Ascending aorta (tissue), 2 donors: ENCODE measurements around the gene CTTNBP2NL. TPM values are rescaled to one million over a fixed set of nuclear protein-coding genes. Genes with fewer than 3 reads are reported as not detected.
"Not testable (repeated sequence)": the region's sequence is repeated elsewhere in the genome, so short reads cannot be mapped to it uniquely, and the experiment has no call there.

Source experiments
- DNase-seq, 2 donors: peaks; one replicate each; pipeline ENCODE4 v3.0.0-alpha.2; 2019; ENCODE audit warnings: low spot score in 2 of 2
- H3K27ac ChIP-seq, 2 donors: fragments of 200-600 bp; sonication (generic); one replicate each; pipeline ENCODE4 v1.5.1; 2016 to 2017; ENCODE audit warnings: mild to moderate bottlenecking in 1 of 2
- H3K27me3 ChIP-seq: fragments of 200-600 bp; sonication (generic); one replicate; pipeline ENCODE4 v1.5.1; 2017
- H3K36me3 ChIP-seq, 2 donors: fragments of 200-600 bp; sonication (generic); one replicate each; pipeline ENCODE4 v1.5.1; 2016
- H3K4me1 ChIP-seq, 2 donors: fragments of 200-600 bp; sonication (generic); one replicate each; pipeline ENCODE4 v1.5.1; 2016 to 2017; ENCODE audit warnings: mild to moderate bottlenecking in 1 of 2
- H3K4me3 ChIP-seq, 2 donors: fragments of 200-600 bp; sonication (generic); one replicate each; pipeline ENCODE4 v1.5.1; 2016 to 2017; ENCODE audit warnings: mild to moderate bottlenecking in 1 of 2
- H3K9me3 ChIP-seq, 2 donors: fragments of 200-600 bp; sonication (generic); one replicate each; pipeline ENCODE4 v1.5.1; 2016
- intact Hi-C: fragments of 100-400 bp; cut with DNase I; formaldehyde crosslinking; loops from one replicate; pipeline ENCODE4 v1.15.1; 2023
- total RNA-seq: library from RNA; depleted of rRNA; stranded (reverse); fragments of >200 nt; gene quantifications from one replicate; pipeline ENCODE4 v1.1.0, GENCODE V29; 2016
- TF ChIP-seq, protein P1 (sequence below), 3 experiments: fragments of 200-600 bp in 2 of 3; fragments of 450-650 bp in 1 of 3; sonication (generic) in 2 of 3; IDR thresholded peaks; one replicate each; pipeline ENCODE4 v1.5.1; 2016 to 2019; ENCODE audit warnings: antibody characterized with exemption in 3 of 3, mild to moderate bottlenecking in 1 of 3, moderate library complexity in 1 of 3

Gene CTTNBP2NL
- total RNA-seq, 1 donor from 2014 or later = 13.0 TPM

DNA sequence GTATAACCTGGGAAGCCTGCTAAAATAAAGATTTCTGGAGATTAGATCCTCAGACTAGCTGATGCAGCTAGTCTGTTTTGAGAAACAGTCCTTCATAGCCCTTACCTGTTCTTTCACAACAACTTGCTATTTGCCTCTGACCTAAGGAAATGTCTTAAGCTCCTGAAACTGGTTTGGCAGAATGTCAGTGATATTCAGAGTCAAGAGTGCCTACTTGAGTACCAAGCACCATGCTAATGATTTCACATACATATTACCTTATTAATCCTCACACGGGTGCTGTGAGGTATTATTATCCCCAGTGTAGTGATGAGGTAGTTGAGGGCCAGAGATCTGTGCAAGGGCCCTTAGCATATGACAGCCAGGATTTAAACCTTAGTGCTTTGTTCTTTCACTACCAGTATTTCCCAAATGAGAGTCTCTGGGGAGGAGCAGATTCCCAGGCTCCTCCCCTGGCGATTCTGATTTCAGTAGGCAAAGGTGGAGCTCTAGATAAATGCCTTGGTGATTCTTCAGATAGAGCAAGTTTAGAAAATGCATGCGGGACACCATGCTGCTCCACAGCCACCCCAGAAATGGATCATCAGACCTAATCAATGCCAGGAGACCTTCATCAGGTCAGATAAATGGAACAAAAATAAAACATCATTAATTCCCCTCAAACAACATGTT, 65.3 kb downstream of the CTTNBP2NL start:
- Histone ChIP-seq H3K36me3 (peaks cover 21 to 24% of the 10 kb centered on the region in 2 donors), H3K27me3 (no peaks in the 10 kb centered on the region), H3K4me1 (peaks cover 0 to under 1% of the 10 kb centered on the region in 2 donors), H3K9me3 (no peaks in the 10 kb centered on the region), H3K4me3 (no peak overlapping the region), H3K27ac (peak overlapping the region in 1 of 2 donors; percentile 6)
- no peak for DNase-seq
- TF ChIP-seq, protein P1, sequence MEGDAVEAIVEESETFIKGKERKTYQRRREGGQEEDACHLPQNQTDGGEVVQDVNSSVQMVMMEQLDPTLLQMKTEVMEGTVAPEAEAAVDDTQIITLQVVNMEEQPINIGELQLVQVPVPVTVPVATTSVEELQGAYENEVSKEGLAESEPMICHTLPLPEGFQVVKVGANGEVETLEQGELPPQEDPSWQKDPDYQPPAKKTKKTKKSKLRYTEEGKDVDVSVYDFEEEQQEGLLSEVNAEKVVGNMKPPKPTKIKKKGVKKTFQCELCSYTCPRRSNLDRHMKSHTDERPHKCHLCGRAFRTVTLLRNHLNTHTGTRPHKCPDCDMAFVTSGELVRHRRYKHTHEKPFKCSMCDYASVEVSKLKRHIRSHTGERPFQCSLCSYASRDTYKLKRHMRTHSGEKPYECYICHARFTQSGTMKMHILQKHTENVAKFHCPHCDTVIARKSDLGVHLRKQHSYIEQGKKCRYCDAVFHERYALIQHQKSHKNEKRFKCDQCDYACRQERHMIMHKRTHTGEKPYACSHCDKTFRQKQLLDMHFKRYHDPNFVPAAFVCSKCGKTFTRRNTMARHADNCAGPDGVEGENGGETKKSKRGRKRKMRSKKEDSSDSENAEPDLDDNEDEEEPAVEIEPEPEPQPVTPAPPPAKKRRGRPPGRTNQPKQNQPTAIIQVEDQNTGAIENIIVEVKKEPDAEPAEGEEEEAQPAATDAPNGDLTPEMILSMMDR (IDR thresholded peaks at IDR 0.05) = no peak
- intact Hi-C loops = no loop called here

DNA sequence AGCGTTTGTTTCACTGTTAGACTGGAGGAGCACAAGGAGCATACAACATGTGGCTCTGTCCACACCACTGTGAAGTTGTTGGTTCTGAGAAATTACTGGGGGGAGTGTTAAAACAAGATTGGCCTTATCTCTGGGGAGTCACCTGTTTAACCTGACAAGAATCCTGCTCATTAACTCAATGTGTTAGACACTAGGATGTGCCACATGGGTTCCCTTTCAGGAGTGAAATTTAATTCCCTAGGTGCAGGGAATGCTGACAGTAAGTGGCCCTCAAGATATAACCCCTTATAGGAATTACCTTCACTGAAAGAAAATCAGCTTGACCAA, 66.9 kb downstream of the CTTNBP2NL start:
- TF ChIP-seq, protein P1 (IDR thresholded peaks at IDR 0.05) = no peak
- H3K4me1 ChIP-seq = peaks cover 5 to 7% of the 10 kb centered on the region in 2 donors
- no peak overlapping the region for H3K27ac ChIP-seq
- H3K4me3 ChIP-seq = no peak overlapping the region
- peaks cover 5 to 9% of the 10 kb centered on the region in 2 donors for H3K36me3 ChIP-seq
- DNase-seq = no peak
- H3K27me3 ChIP-seq = no peaks in the 10 kb centered on the region
- no peaks in the 10 kb centered on the region for H3K9me3 ChIP-seq
- intact Hi-C loops = no loop called here

DNA sequence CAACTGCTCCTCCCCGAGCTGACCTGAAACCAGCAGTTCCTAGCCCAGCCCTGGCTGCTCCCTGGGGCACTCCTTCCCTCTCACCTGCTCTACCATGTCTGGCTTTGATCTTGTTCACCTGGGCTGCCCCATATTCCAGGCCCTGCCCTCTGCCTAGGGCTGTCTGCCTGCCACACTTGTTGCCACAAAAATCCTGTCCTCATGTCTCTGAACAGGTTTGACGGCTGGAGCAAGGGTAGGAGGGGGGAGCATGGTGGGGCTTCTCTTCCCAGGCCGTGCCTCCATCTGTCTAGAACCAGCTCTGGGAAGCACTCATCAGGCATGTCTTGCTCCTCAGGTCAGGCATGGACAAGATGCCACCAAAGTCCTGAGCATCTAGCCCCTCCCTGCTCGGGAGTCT, 68.5 kb downstream of the CTTNBP2NL start:
- no peaks in the 10 kb centered on the region for H3K36me3 ChIP-seq
- peaks cover 5 to 7% of the 10 kb centered on the region in 2 donors for H3K4me1 ChIP-seq
- intact Hi-C loops = no loop called here
- H3K27me3 ChIP-seq = no peaks in the 10 kb centered on the region
- TF ChIP-seq, protein P1 (IDR thresholded peaks at IDR 0.05) = no peak
- no peak for DNase-seq
- H3K27ac ChIP-seq = peak overlapping the region; percentile 67 to 72
- no peaks in the 10 kb centered on the region for H3K9me3 ChIP-seq
- no peak overlapping the region for H3K4me3 ChIP-seq

DNA sequence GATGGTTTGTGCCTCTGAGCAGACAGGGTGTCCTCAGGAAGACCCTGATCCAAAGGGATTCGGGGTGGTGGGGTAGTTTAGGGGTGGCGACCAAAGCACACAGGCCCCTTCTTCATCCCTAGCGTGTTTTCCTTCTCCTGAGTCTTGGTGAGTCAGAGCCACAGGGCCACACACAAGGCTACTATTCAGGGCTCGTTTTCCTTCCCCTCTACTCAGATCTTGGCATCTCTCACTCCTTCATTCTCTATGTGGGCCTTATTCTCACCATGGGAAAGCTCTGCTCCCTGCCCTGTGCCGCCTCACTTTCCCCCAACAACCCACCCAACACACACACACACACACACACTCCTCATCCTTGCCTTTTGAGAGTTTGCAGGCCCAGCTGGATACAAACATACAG, 69.1 kb downstream of the CTTNBP2NL start:
- Histone ChIP-seq H3K4me1 (peaks cover 5 to 7% of the 10 kb centered on the region in 2 donors), H3K27me3 (no peaks in the 10 kb centered on the region), H3K9me3 (no peaks in the 10 kb centered on the region), H3K4me3 (no peak overlapping the region), H3K27ac (peak overlapping the region; percentile 67 to 72), H3K36me3 (no peaks in the 10 kb centered on the region)
- DNase-seq = no peak
- intact Hi-C loops = loop anchor here (5.0 kb wide), 2 partner anchors 77 to 242 kb away; partner anchors contain the start of gene RHOC
- TF ChIP-seq, protein P1 (IDR thresholded peaks at IDR 0.05) = no peak

DNA sequence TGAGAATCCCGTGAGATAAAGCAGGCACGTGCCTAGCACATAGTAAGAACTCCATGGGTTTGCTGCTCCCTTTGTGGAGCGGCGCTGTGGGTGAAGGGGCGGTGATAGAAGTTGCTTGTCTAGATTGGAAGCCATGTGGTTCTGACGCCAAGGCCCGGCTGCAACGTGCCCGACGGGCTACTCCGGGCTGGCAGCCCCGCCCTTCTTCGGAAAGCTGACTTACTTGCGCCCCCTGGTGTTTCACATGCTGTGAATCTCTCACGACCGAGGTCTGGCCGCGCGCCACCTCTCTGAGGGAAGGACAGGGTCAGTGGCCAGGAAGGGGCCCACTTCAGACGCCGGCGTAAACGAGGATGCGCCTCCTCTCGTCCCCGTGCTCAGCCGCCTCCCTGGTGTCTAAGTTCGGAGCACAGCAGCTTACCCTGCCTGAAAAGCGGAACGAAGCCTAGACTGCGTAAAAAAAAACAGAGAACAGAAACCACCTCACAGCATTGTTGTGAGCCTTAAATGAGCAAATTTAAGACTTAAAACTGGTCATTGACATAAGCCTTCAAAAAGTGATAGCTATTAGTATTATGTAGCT, 70.2 kb downstream of the CTTNBP2NL start:
- no peaks in the 10 kb centered on the region for H3K9me3 ChIP-seq
- peaks cover 5 to 7% of the 10 kb centered on the region in 2 donors for H3K4me1 ChIP-seq
- H3K27ac ChIP-seq = peak overlapping the region; percentile 67 to 72
- no peaks in the 10 kb centered on the region for H3K36me3 ChIP-seq
- TF ChIP-seq, protein P1 (IDR thresholded peaks at IDR 0.05) = peak; percentile 88 to 96 (median 89)
- no peaks in the 10 kb centered on the region for H3K27me3 ChIP-seq
- H3K4me3 ChIP-seq = peak overlapping the region; percentile 48 to 59
- intact Hi-C loops = loop anchor here (1.0 to 5.0 kb wide), 3 partner anchors 76 to 241 kb away; partner anchors contain the start of gene RHOC
- peak; percentile 77 to 98 for DNase-seq

DNA sequence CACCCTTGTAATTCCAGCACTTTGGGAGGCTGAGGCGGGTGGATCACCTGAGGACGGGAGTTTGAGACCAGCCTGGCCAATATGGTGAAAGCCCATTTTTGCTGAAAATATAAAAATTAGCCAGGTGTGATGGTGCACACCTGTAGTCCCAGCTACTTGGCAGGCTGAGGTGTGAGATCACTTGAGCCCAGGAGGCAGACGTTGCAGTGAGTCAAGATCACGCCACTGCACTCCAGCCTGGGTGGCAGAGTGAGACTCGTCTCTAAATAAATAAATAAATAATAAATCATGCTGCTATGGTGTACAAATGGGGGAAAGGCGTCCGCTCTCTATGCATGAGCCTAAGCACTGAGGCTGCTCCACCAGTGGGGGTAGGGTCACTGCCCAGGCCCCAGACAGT, 74.3 kb downstream of the CTTNBP2NL start:
- H3K27ac ChIP-seq, DNase-seq, H3K4me1 ChIP-seq, H3K36me3 ChIP-seq, H3K27me3 ChIP-seq, intact Hi-C loops, H3K9me3 ChIP-seq, H3K4me3 ChIP-seq: not testable (repeated sequence)
